NCI-H748 (cell line): ENCODE measurements around the gene GOLGA1.

Source experiments
- DNase-seq: peaks from one replicate; lab custom pipeline; 2025; ENCODE audit not compliant: unreplicated experiment; lab: John Stamatoyannopoulos, UW

GOLGA1 gene

GRCh38 chr9:124884376-124884775, 56.5 kb downstream of the GOLGA1 start:
- DNase-seq: no peak

GRCh38 chr9:124882231-124882630, 58.7 kb downstream of the GOLGA1 start:
- no peak for DNase-seq

GRCh38 chr9:124881138-124881743, 59.6 kb downstream of the GOLGA1 start:
- no peak for DNase-seq

- DNase-seq: no peak
Observed at GRCh38 chr9:124880501-124880900, 60.4 kb downstream of the GOLGA1 start.

- DNase-seq: no peak
Observed at GRCh38 chr9:124879226-124879625, 61.7 kb downstream of the GOLGA1 start.

- DNase-seq: no peak
Observed at GRCh38 chr9:124878518-124878917, 62.4 kb downstream of the GOLGA1 start.

- no peak for DNase-seq
Observed at GRCh38 chr9:124878021-124878420, 62.9 kb downstream of the GOLGA1 start.

GRCh38 chr9:124877021-124877782, 63.7 kb downstream of the GOLGA1 start:
- no peak for DNase-seq

GRCh38 chr9:124875501-124875900, 65.4 kb downstream of the GOLGA1 start:
- no peak for DNase-seq

- DNase-seq: no peak
Observed at GRCh38 chr9:124873664-124874063, 67.2 kb downstream of the GOLGA1 start.

- DNase-seq: no peak
Observed at GRCh38 chr9:124871156-124871561, 69.7 kb downstream of the GOLGA1 start.

- DNase-seq: no peak
Observed at GRCh38 chr9:124870723-124871122, 70.2 kb downstream of the GOLGA1 start.

GRCh38 chr9:124869986-124870560, 70.8 kb downstream of the GOLGA1 start:
- peak; percentile 15 for DNase-seq

- DNase-seq: peak; percentile 45
Observed at GRCh38 chr9:124869466-124869985, 71.4 kb downstream of the GOLGA1 start.

GRCh38 chr9:124868511-124869465, 72.1 kb downstream of the GOLGA1 start:
- peak; percentile 89 for DNase-seq

- no peak for DNase-seq
Observed at GRCh38 chr9:124863371-124863871, 77.5 kb downstream of the GOLGA1 start.

- peak; percentile 95 for DNase-seq
Observed at GRCh38 chr9:124861342-124862229, 79.3 kb downstream of the GOLGA1 start, which contains the start of the genes ARPC5L and RPL35. Gene ARPC5L, plus strand, starts transcription at chr9:124862130. Its CDS starts 7,161 bp downstream, at chr9:124869291. Gene RPL35, minus strand, starts transcription at chr9:124861957. Its CDS starts 45 bp downstream, at chr9:124861912.

- DNase-seq: no peak
Observed at GRCh38 chr9:124860582-124861341, 80.1 kb downstream of the GOLGA1 start.
